Astrocyte (in vitro differentiated cells and primary cell): Measurements from ENCODE around the gene HS3ST3A1. TPM values are rescaled to one million over a fixed set of nuclear protein-coding genes. Genes with fewer than 3 reads are reported as not detected.

Experiments
- DNase-seq: peaks from one replicate; pipeline ENCODE4 v3.0.0-alpha.2; 2010; ENCODE audit warnings: low read depth
- FAIRE-seq: peaks from 2 replicates; lab custom pipeline; 2011; peaks lifted over from hg19 to GRCh38; lab: Jason Lieb, UNC
- H2AFZ ChIP-seq: 2 replicates; pipeline ENCODE4 v1.6.0; 2012; ENCODE audit warnings: low read depth, low read length, inconsistent platforms
- H3K27ac ChIP-seq: 2 replicates; pipeline ENCODE4 v1.5.1; 2011; ENCODE audit warnings: low read depth, low read length, inconsistent platforms
- H3K27me3 ChIP-seq: 2 replicates; pipeline ENCODE4 v1.6.0; 2011; ENCODE audit warnings: low read length, inconsistent platforms; ENCODE audit not compliant: insufficient read depth
- H3K36me3 ChIP-seq: 2 replicates; pipeline ENCODE4 v1.5.1; 2011; ENCODE audit warnings: low read length, inconsistent platforms; ENCODE audit not compliant: insufficient read depth
- H3K4me1 ChIP-seq: 2 replicates; pipeline ENCODE4 v1.5.1; 2011; ENCODE audit warnings: low read length, inconsistent platforms; ENCODE audit not compliant: insufficient read depth
- H3K4me2 ChIP-seq: 2 replicates; pipeline ENCODE4 v1.6.0; 2012; ENCODE audit warnings: low read length, inconsistent platforms
- H3K4me3 ChIP-seq: 2 replicates; pipeline ENCODE4 v1.5.1; 2011; ENCODE audit warnings: low read depth, mild to moderate bottlenecking, low read length, inconsistent platforms; ENCODE audit not compliant: insufficient read depth
- H3K79me2 ChIP-seq: 2 replicates; pipeline ENCODE4 v1.6.0; 2012; ENCODE audit warnings: mild to moderate bottlenecking, low read length, inconsistent platforms; ENCODE audit not compliant: insufficient read depth
- H3K9ac ChIP-seq: 2 replicates; pipeline ENCODE4 v1.6.0; 2012; ENCODE audit warnings: mild to moderate bottlenecking, low read length, inconsistent platforms
- H3K9me3 ChIP-seq: 2 replicates; pipeline ENCODE4 v1.5.1; 2012; ENCODE audit warnings: low read depth, mild to moderate bottlenecking, low read length, inconsistent platforms; ENCODE audit not compliant: insufficient read depth
- H4K20me1 ChIP-seq: 2 replicates; pipeline ENCODE4 v1.6.0; 2012; ENCODE audit warnings: low read length, inconsistent platforms; ENCODE audit not compliant: insufficient read depth
- H3K27ac Mint-ChIP-seq: one replicate; pipeline ENCODE4 v1.8.0; 2021; ENCODE audit warnings: mild to moderate bottlenecking, mixed read lengths; ENCODE audit not compliant: unreplicated experiment
- H3K27me3 Mint-ChIP-seq: one replicate; pipeline ENCODE4 v1.8.0; 2021; ENCODE audit warnings: low read depth, mixed read lengths; ENCODE audit not compliant: unreplicated experiment
- H3K36me3 Mint-ChIP-seq: one replicate; pipeline ENCODE4 v1.8.0; 2021; ENCODE audit warnings: low read depth, mixed read lengths; ENCODE audit not compliant: unreplicated experiment
- H3K4me1 Mint-ChIP-seq: one replicate; pipeline ENCODE4 v1.8.0; 2021; ENCODE audit warnings: low read depth, mixed read lengths; ENCODE audit not compliant: unreplicated experiment
- H3K4me3 Mint-ChIP-seq: one replicate; pipeline ENCODE4 v1.8.0; 2021; ENCODE audit warnings: mild to moderate bottlenecking, moderate library complexity, mixed read lengths; ENCODE audit not compliant: unreplicated experiment
- H3K9me3 Mint-ChIP-seq: one replicate; pipeline ENCODE4 v1.8.0; 2021; ENCODE audit warnings: mild to moderate bottlenecking, mixed read lengths; ENCODE audit not compliant: unreplicated experiment
- CTCF ChIP-seq: IDR thresholded peaks from 2 replicates; pipeline ENCODE4 v1.5.1; 2011; ENCODE audit warnings: low read depth, mild to moderate bottlenecking, inconsistent platforms, low read length, moderate library complexity; ENCODE audit not compliant: insufficient read depth
- EZH2 ChIP-seq: IDR thresholded peaks from 2 replicates; pipeline ENCODE4 v1.6.1; 2012; ENCODE audit warnings: mild to moderate bottlenecking, low read length, inconsistent platforms; ENCODE audit not compliant: insufficient read depth
- total RNA-seq: library from RNA; stranded (reverse); gene quantifications from 2 replicates; pipeline ENCODE4 v1.2.1, GENCODE V29; 2021

HS3ST3A1 gene
- total RNA-seq, 1 donor from 2014 or later: 7.6 TPM

- H3K36me3 ChIP-seq: no peaks in the 10 kb centered on the region
- no peaks in the 10 kb centered on the region for H4K20me1 ChIP-seq
- H3K9me3 ChIP-seq: no peaks in the 10 kb centered on the region
- H2AFZ ChIP-seq: peak overlapping the region; percentile 62
- peak overlapping the region; percentile 87 for H3K4me3 ChIP-seq
- TF ChIP-seq CTCF (no peak), EZH2 (no peak)
- peak overlapping the region; percentile 54 for H3K27ac Mint-ChIP-seq
- H3K4me1 ChIP-seq: peaks cover 8% of the 10 kb centered on the region
- peaks cover 14% of the 10 kb centered on the region for H3K4me1 Mint-ChIP-seq
- peak overlapping the region; percentile 92 for H3K9ac ChIP-seq
- H3K27ac ChIP-seq: peak overlapping the region; percentile 85
- H3K79me2 ChIP-seq: peaks cover 53% of the 10 kb centered on the region
- peak overlapping the region; percentile 87 for H3K4me3 Mint-ChIP-seq
- peaks cover 2% of the 10 kb centered on the region for H3K9me3 Mint-ChIP-seq
- no peak for DNase-seq
- H3K4me2 ChIP-seq: peak overlapping the region; percentile 92
- no peak for FAIRE-seq
- H3K27me3 ChIP-seq: no peaks in the 10 kb centered on the region
- H3K27me3 Mint-ChIP-seq: peaks cover 13% of the 10 kb centered on the region
- H3K36me3 Mint-ChIP-seq: peaks cover 4% of the 10 kb centered on the region
Observed at GRCh38 chr17:13601322-13601775, 380 bp downstream of the HS3ST3A1 start.

GRCh38 chr17:13600475-13601321 lies 1.0 kb downstream of the HS3ST3A1 start:
- H3K4me1 ChIP-seq: peaks cover 13% of the 10 kb centered on the region
- peak overlapping the region; percentile 92 for H3K4me2 ChIP-seq
- peak overlapping the region; percentile 62 for H2AFZ ChIP-seq
- no peak for TF ChIP-seq CTCF
- no peak for TF ChIP-seq EZH2
- peak overlapping the region; percentile 92 for H3K9ac ChIP-seq
- H3K27ac ChIP-seq: peak overlapping the region; percentile 85
- H3K79me2 ChIP-seq: peaks cover 60% of the 10 kb centered on the region
- no peak overlapping the region for H3K27ac Mint-ChIP-seq
- peak overlapping the region; percentile 87 for H3K4me3 ChIP-seq
- H3K36me3 Mint-ChIP-seq: peaks cover 4% of the 10 kb centered on the region
- DNase-seq: no peak
- H3K9me3 Mint-ChIP-seq: peaks cover 2% of the 10 kb centered on the region
- no peaks in the 10 kb centered on the region for H4K20me1 ChIP-seq
- H3K9me3 ChIP-seq: no peaks in the 10 kb centered on the region
- peak overlapping the region; percentile 87 for H3K4me3 Mint-ChIP-seq
- H3K36me3 ChIP-seq: no peaks in the 10 kb centered on the region
- peaks cover 14% of the 10 kb centered on the region for H3K4me1 Mint-ChIP-seq
- no peaks in the 10 kb centered on the region for H3K27me3 ChIP-seq
- H3K27me3 Mint-ChIP-seq: peaks cover 11% of the 10 kb centered on the region
- FAIRE-seq: no peak

GRCh38 chr17:13599864-13600263 lies 1.9 kb downstream of the HS3ST3A1 start:
- peaks cover 14% of the 10 kb centered on the region for H3K4me1 Mint-ChIP-seq
- H2AFZ ChIP-seq: no peak overlapping the region
- peaks cover 68% of the 10 kb centered on the region for H3K79me2 ChIP-seq
- no peaks in the 10 kb centered on the region for H4K20me1 ChIP-seq
- H3K9me3 Mint-ChIP-seq: peaks cover 2% of the 10 kb centered on the region
- peaks cover 9% of the 10 kb centered on the region for H3K27me3 Mint-ChIP-seq
- FAIRE-seq: peak; percentile 80
- DNase-seq: no peak
- peak overlapping the region; percentile 92 for H3K9ac ChIP-seq
- peak overlapping the region; percentile 87 for H3K4me3 ChIP-seq
- peaks cover 3% of the 10 kb centered on the region for H3K36me3 Mint-ChIP-seq
- peak overlapping the region; percentile 31 for H3K27ac Mint-ChIP-seq
- no peaks in the 10 kb centered on the region for H3K27me3 ChIP-seq
- H3K4me3 Mint-ChIP-seq: peak overlapping the region; percentile 87
- no peaks in the 10 kb centered on the region for H3K36me3 ChIP-seq
- no peaks in the 10 kb centered on the region for H3K9me3 ChIP-seq
- H3K4me1 ChIP-seq: peaks cover 21% of the 10 kb centered on the region
- TF ChIP-seq EZH2: no peak
- no peak for TF ChIP-seq CTCF
- peak overlapping the region; percentile 92 for H3K4me2 ChIP-seq
- H3K27ac ChIP-seq: peak overlapping the region; percentile 85
